NCI-H146 treated with DMSO at 0.1 percent for 48 hours (cell line): ENCODE data around the gene ENPP6.
"Not testable (repeated sequence)": the region's sequence is repeated elsewhere in the genome, so short reads cannot be mapped to it uniquely, and the experiment has no call there.

ENCODE experiments used
- DNase-seq: peaks from one replicate; lab custom pipeline; 2025; ENCODE audit not compliant: unreplicated experiment; lab: John Stamatoyannopoulos, UW

ENPP6 gene

GRCh38 chr4:184150102-184150839, 67.4 kb downstream of the ENPP6 start:
- no peak for DNase-seq

DNA sequence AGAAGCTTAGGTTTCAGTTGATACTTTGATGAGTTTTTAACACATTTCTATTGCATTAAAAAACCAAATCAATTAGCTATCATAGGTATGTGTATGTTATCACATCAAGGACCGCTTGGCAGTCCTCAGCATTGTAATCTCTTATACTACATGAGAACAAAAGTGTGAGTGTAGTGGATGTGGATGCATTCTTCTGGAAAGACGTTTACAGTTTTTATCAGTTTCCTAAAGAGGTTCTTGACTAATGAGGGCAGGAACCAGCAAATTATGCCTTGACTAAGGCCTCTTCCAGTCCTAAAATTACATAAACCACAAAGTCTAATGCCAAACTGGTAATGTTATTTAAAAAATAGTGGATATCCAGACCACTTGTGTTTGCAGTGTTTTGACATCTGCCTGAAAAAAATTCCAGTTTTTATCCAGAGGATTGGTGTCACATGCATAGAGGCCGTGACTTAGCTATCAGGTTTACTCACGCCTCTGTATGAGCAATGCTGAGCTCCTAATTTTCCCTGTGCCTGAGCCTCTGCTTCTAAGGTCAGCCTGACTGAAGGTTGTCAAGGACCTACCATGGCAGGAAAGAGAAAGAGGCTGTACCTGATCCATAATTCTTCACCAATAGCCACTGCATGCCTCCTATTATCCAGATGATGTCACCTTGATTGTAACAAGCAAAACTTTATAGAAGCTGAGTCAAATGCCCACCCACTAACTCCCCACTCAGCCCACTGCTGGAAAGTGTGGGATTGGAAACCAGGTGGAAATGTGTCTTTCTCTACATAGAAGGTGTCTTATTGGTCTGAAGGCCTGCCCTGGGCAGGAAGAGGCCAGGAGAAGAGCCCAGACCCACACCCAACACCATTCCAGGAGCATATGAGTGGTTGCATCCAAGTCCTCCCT, 68.7 kb downstream of the ENPP6 start:
- no peak for DNase-seq

GRCh38 chr4:184147858-184148737, 69.6 kb downstream of the ENPP6 start:
- no peak for DNase-seq

GRCh38 chr4:184146951-184147350, 70.7 kb downstream of the ENPP6 start:
- DNase-seq = no peak

DNA sequence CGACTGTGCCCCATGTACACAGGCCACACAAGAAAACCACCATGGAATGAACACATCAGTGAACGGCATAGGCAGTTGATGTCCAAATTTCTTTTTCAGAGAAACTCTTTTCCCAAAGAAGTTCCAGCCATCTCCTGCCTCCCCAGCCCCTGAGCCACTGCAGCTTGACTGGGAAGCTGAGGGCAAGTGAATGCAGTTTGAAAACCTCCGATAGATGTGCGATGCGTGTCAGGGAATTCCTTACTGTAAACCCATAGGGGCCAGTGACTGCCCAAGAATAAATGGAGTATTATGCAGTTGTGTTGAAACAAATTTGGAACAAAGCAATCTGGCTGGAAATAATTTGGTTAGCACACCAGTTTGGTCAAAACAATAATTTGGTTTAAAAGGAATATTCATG, 72.1 kb downstream of the ENPP6 start:
- DNase-seq = no peak

- DNase-seq = no peak
Measured at GRCh38 chr4:184143770-184144564, 73.7 kb downstream of the ENPP6 start.

DNA sequence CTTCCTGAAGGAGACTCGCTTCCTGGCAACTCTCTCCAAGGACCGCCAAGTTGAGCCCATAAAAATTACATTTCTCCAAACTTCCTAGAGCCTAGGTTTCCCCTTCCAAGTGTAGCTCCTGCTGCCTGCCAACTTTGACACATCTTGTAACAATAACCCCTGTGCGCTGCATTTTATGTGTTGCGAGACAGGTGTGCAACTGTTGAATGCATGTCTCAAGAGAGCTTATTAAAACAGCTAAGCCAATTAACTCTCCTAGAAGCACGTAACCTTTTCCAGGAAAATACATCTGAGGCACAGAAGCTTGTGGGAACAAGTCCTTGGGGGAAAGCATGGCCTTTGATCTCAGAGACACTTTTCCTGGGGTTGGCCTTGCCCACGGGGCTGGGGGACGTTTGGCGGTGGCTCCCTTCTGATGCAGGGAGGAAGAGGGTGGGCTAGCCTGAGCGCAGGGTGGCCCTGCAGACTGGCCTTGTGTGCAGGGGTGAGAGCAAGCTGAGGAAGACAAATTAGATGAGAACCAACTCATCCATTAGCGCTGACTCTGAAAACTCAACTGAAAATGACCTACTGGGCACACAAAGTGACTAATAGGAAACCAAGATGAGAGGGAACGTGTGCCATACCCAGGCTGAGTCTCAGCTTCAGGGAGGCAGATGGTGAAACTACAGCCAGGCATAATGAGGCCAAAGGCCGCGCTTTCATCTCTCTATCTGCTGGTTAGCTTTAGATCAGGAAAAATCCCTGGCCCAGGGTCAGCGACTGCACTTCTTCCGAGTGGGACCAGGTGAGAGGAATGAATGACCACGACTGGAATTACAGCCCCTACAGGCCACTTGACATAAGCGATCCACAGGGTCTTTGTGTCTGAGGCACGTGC, 75.3 kb downstream of the ENPP6 start:
- DNase-seq = no peak

GRCh38 chr4:184140901-184141300, 76.8 kb downstream of the ENPP6 start:
- DNase-seq = not testable (repeated sequence)

DNA sequence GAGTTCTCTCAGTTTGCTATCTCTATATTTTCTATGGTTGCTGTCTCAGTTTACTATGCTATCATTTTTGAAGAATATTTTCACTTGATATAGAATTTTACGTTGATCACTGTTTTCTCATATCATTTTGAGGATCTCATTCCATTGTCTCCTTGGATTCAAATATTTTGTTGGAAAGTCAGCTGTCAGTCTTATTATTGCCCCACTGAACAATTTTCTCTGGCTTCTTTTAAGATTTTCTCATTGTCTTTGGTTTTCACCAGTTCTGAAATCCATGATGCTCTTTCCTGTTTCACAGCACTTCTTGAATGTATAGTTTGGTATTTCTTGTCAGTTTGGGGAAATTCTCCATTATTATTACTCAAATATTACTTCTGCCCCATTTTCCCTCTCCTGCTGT, 81.1 kb downstream of the ENPP6 start:
- DNase-seq = no peak

GRCh38 chr4:184126800-184127199, 90.9 kb downstream of the ENPP6 start:
- DNase-seq = no peak

- no peak for DNase-seq
Measured at GRCh38 chr4:184122631-184123408, 94.9 kb downstream of the ENPP6 start.

DNA sequence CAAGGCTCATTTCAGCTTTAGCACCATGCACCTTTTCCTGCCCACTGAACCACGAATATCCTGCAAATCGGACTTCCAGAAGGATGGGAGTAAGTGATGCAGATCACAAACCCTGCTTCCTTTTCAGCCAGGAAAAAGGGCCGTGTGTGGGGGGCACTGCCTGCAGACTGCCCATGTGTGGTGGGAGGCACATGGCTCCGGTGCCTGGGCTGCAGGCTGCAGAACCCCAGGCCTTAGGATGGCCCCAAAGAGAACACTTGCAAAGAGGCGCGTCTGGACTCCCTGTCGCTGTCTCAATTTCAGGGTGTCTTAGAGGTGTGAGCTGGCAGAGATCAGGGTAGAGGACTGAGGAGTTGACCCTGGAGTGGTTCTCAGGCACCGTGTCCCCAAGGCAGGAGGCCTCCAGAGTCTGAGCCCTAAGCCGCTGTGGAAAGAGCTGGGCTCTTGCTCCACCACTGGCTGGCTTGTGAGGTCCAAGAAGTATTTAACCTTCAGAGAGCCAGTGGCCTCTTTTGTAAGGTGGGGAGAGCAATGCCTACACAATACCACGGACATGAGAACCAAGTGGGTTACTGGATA, 97.0 kb downstream of the ENPP6 start:
- DNase-seq = no peak

- no peak for DNase-seq
Measured at GRCh38 chr4:184117662-184118199, 99.9 kb downstream of the ENPP6 start.

DNA sequence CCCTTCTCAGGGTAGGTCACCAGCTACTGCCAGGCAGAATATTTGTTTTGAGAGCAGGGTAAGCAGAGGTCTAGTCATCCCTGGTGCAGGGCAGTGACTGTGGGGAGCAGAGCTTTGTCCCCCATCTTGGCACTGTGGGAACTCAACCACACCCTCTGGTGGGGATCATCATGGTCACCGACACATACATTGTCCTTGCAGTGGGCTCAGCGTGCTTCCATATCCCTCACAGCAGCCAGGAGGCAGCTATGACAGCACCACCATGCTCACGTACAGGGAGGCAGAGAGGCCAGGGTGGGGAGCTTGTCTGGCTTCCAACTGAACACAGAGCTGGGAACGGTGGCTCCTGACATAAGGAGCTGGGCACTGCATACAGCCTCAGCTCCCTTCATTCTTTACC, 102.3 kb downstream of the ENPP6 start:
- DNase-seq = no peak

- DNase-seq = no peak
Measured at GRCh38 chr4:184114431-184114830, 103.2 kb downstream of the ENPP6 start.

DNA sequence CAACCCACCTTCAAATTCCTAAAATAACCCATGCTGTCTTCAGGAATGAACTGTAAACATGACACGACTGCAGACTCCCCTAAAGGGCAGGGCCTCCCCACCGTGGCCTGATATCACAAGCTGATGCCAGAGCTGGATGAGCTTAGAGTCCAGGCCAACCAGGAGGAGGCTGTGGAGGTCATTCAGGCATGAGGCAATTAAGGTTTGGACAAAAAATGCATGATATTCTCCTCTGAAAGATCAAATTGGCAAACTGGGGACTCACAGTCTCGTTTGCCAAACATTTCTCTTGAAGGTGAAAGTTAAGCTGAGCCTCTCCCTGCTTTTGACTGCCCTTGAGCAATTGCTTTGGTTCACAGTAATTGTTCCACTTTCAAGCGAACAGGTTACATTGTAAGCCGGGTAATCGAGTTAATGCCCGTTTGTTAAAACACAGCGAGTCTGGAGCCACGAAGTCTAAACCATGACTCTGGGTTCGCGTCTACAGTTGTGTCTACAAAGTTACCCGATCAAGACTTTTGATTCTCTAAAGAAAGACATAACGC, 105.6 kb downstream of the ENPP6 start:
- no peak for DNase-seq

GRCh38 chr4:184111233-184111832, 106.3 kb downstream of the ENPP6 start:
- no peak for DNase-seq
